ENCODE data around the gene KDM2B.

The KDM2B gene

DNA sequence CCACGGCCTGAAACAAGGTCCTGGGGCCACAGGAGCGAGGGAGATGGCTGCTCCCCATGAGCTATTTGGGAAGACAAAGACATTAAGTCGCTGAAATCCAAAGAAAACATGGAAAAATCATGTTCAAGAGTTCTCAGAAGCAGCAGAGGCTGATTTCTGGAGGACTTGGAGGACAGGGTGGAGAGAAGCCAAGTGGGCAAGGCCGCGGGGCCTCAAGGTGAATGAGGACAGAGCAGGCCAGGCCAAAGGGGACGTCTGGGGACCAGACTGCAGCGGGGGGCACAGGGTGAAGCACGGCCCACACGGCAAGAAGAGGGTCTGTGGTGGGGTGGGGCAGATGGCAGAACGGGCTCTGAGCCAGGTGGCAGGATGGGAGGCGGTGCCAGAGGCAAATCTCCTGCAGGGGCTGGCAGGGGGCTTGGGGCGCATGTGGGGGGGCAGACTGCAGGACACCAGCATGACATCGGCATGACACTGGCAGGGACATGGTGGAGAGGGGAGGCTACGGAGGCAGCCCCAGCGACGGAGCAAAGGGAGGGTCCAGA, 132.0 kb downstream of the KDM2B start:
- Histone ChIP-seq H3K18ac (ENCODE audit: low read length) (no peak overlapping the region), H3K4me3 (ENCODE audit: low read length in 2 of 2) (no peak overlapping the region), H2AFZ (ENCODE audit: low read length) (no peak overlapping the region), H3K36me3 (replicated peaks in 1 of 2; ENCODE audit: control insufficient read depth in 2 of 2, insufficient read depth in 2 of 2, low read length in 2 of 2) (peaks cover 29 to 82% of the 10 kb centered on the region in 2 donors), H2BK120ac (ENCODE audit: low read depth, low read length) (no peak overlapping the region), H2AK5ac (ENCODE audit: low read depth, low read length) (no peak overlapping the region), H2BK5ac (ENCODE audit: low read length) (no peak overlapping the region), H3K27ac (replicated peaks; ENCODE audit: low read length) (no peak overlapping the region), H3K27me3 (ENCODE audit: control insufficient read depth in 3 of 3, insufficient read depth in 3 of 3, low read depth in 1 of 3, low read length in 3 of 3) (no peaks in the 10 kb centered on the region), H3K79me1 (ENCODE audit: low read depth, low read length) (peaks cover 5% of the 10 kb centered on the region), H3K23ac (ENCODE audit: low read depth, low read length, poor library complexity) (no peak overlapping the region), H2BK15ac (ENCODE audit: low read length) (no peak overlapping the region), H3K9ac (ENCODE audit: low read depth, low read length, poor library complexity) (no peak overlapping the region), H3K9me3 (replicated peaks in 1 of 2; ENCODE audit: control insufficient read depth in 2 of 2, insufficient read depth in 1 of 2, low read depth in 1 of 2, low read length in 2 of 2) (peaks cover 0 to 2% of the 10 kb centered on the region in 2 donors), H2BK12ac (ENCODE audit: low read length) (no peak overlapping the region), H3K14ac (ENCODE audit: low read length) (no peak overlapping the region), H4K8ac (ENCODE audit: low read depth, low read length) (no peak overlapping the region), H3K4ac (ENCODE audit: low read length) (no peak overlapping the region), H3K4me1 (ENCODE audit: control insufficient read depth in 2 of 2, insufficient read depth in 1 of 2, low read depth in 1 of 2, low read length in 2 of 2) (no peaks in the 10 kb centered on the region), H3K4me2 (ENCODE audit: insufficient read depth, low read length, poor library complexity, severe bottlenecking) (no peak overlapping the region), H4K91ac (ENCODE audit: low read depth, low read length, poor library complexity) (no peak overlapping the region)
- no CpG with 5 or more reads among the region's 16 CpGs for WGBS, 2 donors (ENCODE audit: extremely low coverage in 2 of 2, insufficient read length in 2 of 2, insufficient replicate concordance in 1 of 2)
- DNase-seq (ENCODE audit: low spot score), result no peak

DNA sequence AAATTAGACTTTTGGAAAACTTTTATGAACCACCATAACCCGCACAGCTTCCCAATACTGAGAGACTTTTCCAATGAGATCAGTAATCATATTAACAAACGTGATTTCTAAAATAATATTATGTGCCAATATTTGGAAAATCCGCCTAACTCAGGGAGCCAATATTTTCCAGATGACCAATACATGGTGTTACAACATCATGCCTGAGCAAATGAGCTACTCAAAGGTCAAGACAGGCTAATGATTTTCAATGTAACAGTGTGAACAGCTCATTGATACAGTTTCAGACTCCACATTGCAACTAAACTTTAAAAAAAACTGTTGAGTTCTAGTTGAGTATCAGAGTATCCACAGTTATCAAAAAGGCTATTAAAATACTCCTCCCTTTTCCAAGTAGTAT, 134.1 kb downstream of the KDM2B start:
- H2BK120ac ChIP-seq (ENCODE audit: low read depth, low read length), result no peak overlapping the region
- H3K79me1 ChIP-seq (ENCODE audit: low read depth, low read length), result peaks cover 5% of the 10 kb centered on the region
- no peaks in the 10 kb centered on the region for H3K4me1 ChIP-seq (ENCODE audit: control insufficient read depth in 2 of 2, insufficient read depth in 1 of 2, low read depth in 1 of 2, low read length in 2 of 2)
- H2BK15ac ChIP-seq (ENCODE audit: low read length), result no peak overlapping the region
- peaks cover 35 to 86% of the 10 kb centered on the region in 2 donors for H3K36me3 ChIP-seq (replicated peaks in 1 of 2; ENCODE audit: control insufficient read depth in 2 of 2, insufficient read depth in 2 of 2, low read length in 2 of 2)
- no peak overlapping the region for H3K9ac ChIP-seq (ENCODE audit: low read depth, low read length, poor library complexity)
- H3K4ac ChIP-seq (ENCODE audit: low read length), result no peak overlapping the region
- no peak overlapping the region for H4K91ac ChIP-seq (ENCODE audit: low read depth, low read length, poor library complexity)
- H3K9me3 ChIP-seq (replicated peaks in 1 of 2; ENCODE audit: control insufficient read depth in 2 of 2, insufficient read depth in 1 of 2, low read depth in 1 of 2, low read length in 2 of 2), result peaks cover 0 to 2% of the 10 kb centered on the region in 2 donors
- no peak overlapping the region for H2BK5ac ChIP-seq (ENCODE audit: low read length)
- H3K27me3 ChIP-seq (ENCODE audit: control insufficient read depth in 3 of 3, insufficient read depth in 3 of 3, low read depth in 1 of 3, low read length in 3 of 3), result no peaks in the 10 kb centered on the region
- H2BK12ac ChIP-seq (ENCODE audit: low read length), result no peak overlapping the region
- no peak overlapping the region for H2AK5ac ChIP-seq (ENCODE audit: low read depth, low read length)
- H3K18ac ChIP-seq (ENCODE audit: low read length), result no peak overlapping the region
- DNase-seq (ENCODE audit: low spot score), result no peak
- H2AFZ ChIP-seq (ENCODE audit: low read length), result no peak overlapping the region
- no peak overlapping the region for H3K4me2 ChIP-seq (ENCODE audit: insufficient read depth, low read length, poor library complexity, severe bottlenecking)
- H3K14ac ChIP-seq (ENCODE audit: low read length), result no peak overlapping the region
- WGBS, 2 donors (ENCODE audit: extremely low coverage in 2 of 2, insufficient read length in 2 of 2, insufficient replicate concordance in 1 of 2), result no CpG with 5 or more reads among the region's 3 CpGs
- H4K8ac ChIP-seq (ENCODE audit: low read depth, low read length), result no peak overlapping the region
- H3K27ac ChIP-seq (replicated peaks; ENCODE audit: low read length), result no peak overlapping the region
- H3K23ac ChIP-seq (ENCODE audit: low read depth, low read length, poor library complexity), result no peak overlapping the region
- no peak overlapping the region for H3K4me3 ChIP-seq (ENCODE audit: low read length in 2 of 2)

DNA sequence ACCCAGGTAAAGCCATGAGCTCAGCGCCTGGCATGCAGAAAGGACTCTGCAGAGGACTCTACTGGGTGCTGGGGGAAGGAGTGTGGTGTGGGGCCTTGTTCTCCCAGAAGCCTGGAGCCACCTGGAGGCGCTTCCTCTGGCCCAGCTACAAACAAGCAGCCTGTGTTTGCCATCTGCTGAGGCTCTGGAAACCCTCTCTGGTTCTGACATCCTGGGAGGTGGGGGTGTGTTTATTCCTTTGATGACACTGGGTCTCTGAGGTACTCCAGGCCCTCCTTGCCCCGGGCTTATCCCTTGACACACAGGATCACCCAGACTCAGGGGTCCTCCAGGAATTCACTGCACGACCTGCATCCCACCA, 136.0 kb downstream of the KDM2B start:
- H3K79me1 ChIP-seq (ENCODE audit: low read depth, low read length), result peaks cover 5% of the 10 kb centered on the region
- H3K36me3 ChIP-seq (replicated peaks in 1 of 2; ENCODE audit: control insufficient read depth in 2 of 2, insufficient read depth in 2 of 2, low read length in 2 of 2), result peaks cover 52 to 90% of the 10 kb centered on the region in 2 donors
- no peaks in the 10 kb centered on the region for H3K27me3 ChIP-seq (ENCODE audit: control insufficient read depth in 3 of 3, insufficient read depth in 3 of 3, low read depth in 1 of 3, low read length in 3 of 3)
- no peak overlapping the region for H3K9ac ChIP-seq (ENCODE audit: low read depth, low read length, poor library complexity)
- H3K14ac ChIP-seq (ENCODE audit: low read length), result no peak overlapping the region
- no peak overlapping the region for H2AFZ ChIP-seq (ENCODE audit: low read length)
- peak overlapping the region; percentile 48 for H4K8ac ChIP-seq (ENCODE audit: low read depth, low read length)
- no peaks in the 10 kb centered on the region for H3K4me1 ChIP-seq (ENCODE audit: control insufficient read depth in 2 of 2, insufficient read depth in 1 of 2, low read depth in 1 of 2, low read length in 2 of 2)
- peaks cover 0 to 3% of the 10 kb centered on the region in 2 donors for H3K9me3 ChIP-seq (replicated peaks in 1 of 2; ENCODE audit: control insufficient read depth in 2 of 2, insufficient read depth in 1 of 2, low read depth in 1 of 2, low read length in 2 of 2)
- no peak overlapping the region for H4K91ac ChIP-seq (ENCODE audit: low read depth, low read length, poor library complexity)
- H2BK15ac ChIP-seq (ENCODE audit: low read length), result no peak overlapping the region
- no peak overlapping the region for H2BK120ac ChIP-seq (ENCODE audit: low read depth, low read length)
- no peak overlapping the region for H2AK5ac ChIP-seq (ENCODE audit: low read depth, low read length)
- H3K27ac ChIP-seq (replicated peaks; ENCODE audit: low read length), result no peak overlapping the region
- H3K4me3 ChIP-seq (ENCODE audit: low read length in 2 of 2), result peak overlapping the region in 1 of 2 donors; percentile 66
- no peak for DNase-seq (ENCODE audit: low spot score)
- H2BK12ac ChIP-seq (ENCODE audit: low read length), result no peak overlapping the region
- no peak overlapping the region for H3K4ac ChIP-seq (ENCODE audit: low read length)
- WGBS, 2 donors (ENCODE audit: extremely low coverage in 2 of 2, insufficient read length in 2 of 2, insufficient replicate concordance in 1 of 2), result no CpG with 5 or more reads among the region's 4 CpGs
- H3K4me2 ChIP-seq (ENCODE audit: insufficient read depth, low read length, poor library complexity, severe bottlenecking), result no peak overlapping the region
- H2BK5ac ChIP-seq (ENCODE audit: low read length), result no peak overlapping the region
- H3K18ac ChIP-seq (ENCODE audit: low read length), result no peak overlapping the region
- no peak overlapping the region for H3K23ac ChIP-seq (ENCODE audit: low read depth, low read length, poor library complexity)

DNA sequence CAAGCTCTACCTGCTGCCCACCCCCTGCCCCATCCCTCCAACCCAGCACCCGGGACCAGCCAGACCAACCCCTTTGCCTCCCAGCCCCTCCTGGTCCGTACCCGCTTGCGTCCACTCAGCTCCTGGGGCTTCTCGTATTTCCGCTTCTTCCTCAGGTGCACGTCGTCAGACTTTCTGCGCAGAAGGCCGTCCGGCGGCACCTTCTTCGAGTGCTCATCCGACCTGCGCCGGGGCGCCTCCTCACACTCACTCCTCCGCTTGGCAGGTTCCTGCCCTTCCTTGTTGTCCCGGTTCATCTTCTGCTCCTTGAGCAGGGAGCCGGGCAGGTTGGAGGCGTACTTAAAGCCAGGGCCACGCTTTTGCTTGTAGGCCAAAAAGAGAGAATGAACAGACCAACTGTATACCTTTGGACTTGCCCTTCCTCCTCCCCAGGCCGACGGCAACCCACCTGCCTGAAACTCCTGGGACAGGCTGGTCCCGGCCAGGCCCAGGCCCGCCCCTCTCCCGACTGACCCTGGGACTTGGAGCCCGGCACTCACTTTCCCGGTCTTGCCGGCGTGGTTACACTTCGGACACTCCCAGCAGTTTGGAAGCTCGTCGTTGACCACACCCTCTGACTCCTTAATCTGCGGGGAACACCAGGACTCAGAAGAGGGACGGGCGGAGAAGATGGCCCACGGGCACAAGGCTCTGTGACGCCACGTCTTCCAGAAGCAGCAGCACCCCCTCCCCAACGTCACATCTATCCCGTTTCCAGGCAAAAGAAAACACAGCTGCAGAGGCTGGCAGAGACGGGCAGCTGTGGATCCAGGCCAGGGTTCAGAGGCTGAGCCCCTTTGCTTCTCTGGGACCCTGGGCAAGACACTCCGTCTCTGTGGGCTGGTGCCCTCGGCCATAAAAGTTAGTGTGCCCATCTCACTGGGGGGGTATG, 136.6 kb downstream of the KDM2B start:
- H3K4me2 ChIP-seq (ENCODE audit: insufficient read depth, low read length, poor library complexity, severe bottlenecking), result no peak overlapping the region
- peaks cover 5% of the 10 kb centered on the region for H3K79me1 ChIP-seq (ENCODE audit: low read depth, low read length)
- no peaks in the 10 kb centered on the region for H3K27me3 ChIP-seq (ENCODE audit: control insufficient read depth in 3 of 3, insufficient read depth in 3 of 3, low read depth in 1 of 3, low read length in 3 of 3)
- peaks cover 53 to 90% of the 10 kb centered on the region in 2 donors for H3K36me3 ChIP-seq (replicated peaks in 1 of 2; ENCODE audit: control insufficient read depth in 2 of 2, insufficient read depth in 2 of 2, low read length in 2 of 2)
- no peak overlapping the region for H2BK120ac ChIP-seq (ENCODE audit: low read depth, low read length)
- no peak overlapping the region for H3K4me3 ChIP-seq (ENCODE audit: low read length in 2 of 2)
- H3K23ac ChIP-seq (ENCODE audit: low read depth, low read length, poor library complexity), result peak overlapping the region; percentile 80
- no peak overlapping the region for H3K4ac ChIP-seq (ENCODE audit: low read length)
- H3K9me3 ChIP-seq (replicated peaks in 1 of 2; ENCODE audit: control insufficient read depth in 2 of 2, insufficient read depth in 1 of 2, low read depth in 1 of 2, low read length in 2 of 2), result peaks cover 0 to 5% of the 10 kb centered on the region in 2 donors
- H4K91ac ChIP-seq (ENCODE audit: low read depth, low read length, poor library complexity), result no peak overlapping the region
- no CpG with 5 or more reads among the region's 45 CpGs for whole genome bisulfite sequencing, 2 donors (ENCODE audit: extremely low coverage in 2 of 2, insufficient read length in 2 of 2, insufficient replicate concordance in 1 of 2)
- no peak overlapping the region for H2BK15ac ChIP-seq (ENCODE audit: low read length)
- no peak overlapping the region for H3K14ac ChIP-seq (ENCODE audit: low read length)
- no peak overlapping the region for H2AFZ ChIP-seq (ENCODE audit: low read length)
- H2AK5ac ChIP-seq (ENCODE audit: low read depth, low read length), result no peak overlapping the region
- no peaks in the 10 kb centered on the region for H3K4me1 ChIP-seq (ENCODE audit: control insufficient read depth in 2 of 2, insufficient read depth in 1 of 2, low read depth in 1 of 2, low read length in 2 of 2)
- no peak overlapping the region for H4K8ac ChIP-seq (ENCODE audit: low read depth, low read length)
- no peak overlapping the region for H2BK12ac ChIP-seq (ENCODE audit: low read length)
- no peak overlapping the region for H3K18ac ChIP-seq (ENCODE audit: low read length)
- H3K27ac ChIP-seq (replicated peaks; ENCODE audit: low read length), result no peak overlapping the region
- DNase-seq (ENCODE audit: low spot score), result no peak
- no peak overlapping the region for H2BK5ac ChIP-seq (ENCODE audit: low read length)
- H3K9ac ChIP-seq (ENCODE audit: low read depth, low read length, poor library complexity), result no peak overlapping the region

Data from neuronal stem cell (in vitro differentiated cells).